Neuronal stem cell (in vitro differentiated cells): ENCODE results near the gene KCTD16.

ENCODE experiments used
- DNase-seq: peaks from one replicate; pipeline ENCODE4 v3.0.0-alpha.2; 2013; ENCODE audit warnings: low spot score
- H2AFZ ChIP-seq: one replicate; pipeline ENCODE4 v1.6.1; 2013; ENCODE audit warnings: mild to moderate bottlenecking, low read length, inconsistent platforms
- H2AK5ac ChIP-seq: 2 replicates; pipeline ENCODE4 v1.6.1; 2013; ENCODE audit warnings: low read depth, mild to moderate bottlenecking, inconsistent platforms, low read length, moderate library complexity, mixed read lengths
- H2BK120ac ChIP-seq: 2 replicates; pipeline ENCODE4 v1.6.1; 2013; ENCODE audit warnings: low read depth, mild to moderate bottlenecking, inconsistent platforms, low read length, moderate library complexity, mixed read lengths
- H2BK12ac ChIP-seq: one replicate; pipeline ENCODE4 v1.6.1; 2013; ENCODE audit warnings: low read length, inconsistent platforms
- H2BK15ac ChIP-seq: 2 replicates; pipeline ENCODE4 v1.6.1; 2013; ENCODE audit warnings: mild to moderate bottlenecking, low read length, inconsistent platforms, mixed read lengths
- H2BK5ac ChIP-seq: one replicate; pipeline ENCODE4 v1.6.1; 2013; ENCODE audit warnings: inconsistent platforms, mild to moderate bottlenecking, low read length, moderate library complexity
- H3K14ac ChIP-seq: one replicate; pipeline ENCODE4 v1.6.1; 2013; ENCODE audit warnings: low read length, inconsistent platforms
- H3K18ac ChIP-seq: 2 replicates; pipeline ENCODE4 v1.6.1; 2013; ENCODE audit warnings: low read length, inconsistent platforms
- H3K23ac ChIP-seq: 2 replicates; pipeline ENCODE4 v1.6.1; 2013; ENCODE audit warnings: low read depth, mild to moderate bottlenecking, mixed read lengths, low read length, inconsistent platforms; ENCODE audit not compliant: poor library complexity
- H3K27ac ChIP-seq: replicated peaks from 3 replicates; pipeline ENCODE4 v1.5.1; 2013; ENCODE audit warnings: low read length, inconsistent platforms
- H3K27me3 ChIP-seq, 3 experiments: 2 replicates each; pipeline ENCODE4 v1.6.1; 2013; ENCODE audit warnings: low read length in 3 of 3, mild to moderate bottlenecking in 2 of 3, inconsistent platforms in 1 of 3, low read depth in 1 of 3, mixed read lengths in 1 of 3, moderate library complexity in 1 of 3; ENCODE audit not compliant: control insufficient read depth in 3 of 3, insufficient read depth in 3 of 3
- H3K36me3 ChIP-seq, 2 donors: replicated peaks in 1 of 2; 2 replicates each; pipeline ENCODE4 v1.6.1; 2013; ENCODE audit warnings: low read length in 2 of 2; ENCODE audit not compliant: control insufficient read depth in 2 of 2, insufficient read depth in 2 of 2
- H3K4ac ChIP-seq: 2 replicates; pipeline ENCODE4 v1.6.1; 2013; ENCODE audit warnings: inconsistent platforms, mild to moderate bottlenecking, low read length, moderate library complexity
- H3K4me1 ChIP-seq, 2 donors: 1 replicate in 1 of 2; 2 replicates in 1 of 2; pipeline ENCODE4 v1.6.1; 2013; ENCODE audit warnings: low read length in 2 of 2, low read depth in 1 of 2; ENCODE audit not compliant: control insufficient read depth in 2 of 2, insufficient read depth in 1 of 2
- H3K4me2 ChIP-seq: one replicate; pipeline ENCODE4 v1.6.1; 2013; ENCODE audit warnings: mild to moderate bottlenecking, low read length, inconsistent platforms; ENCODE audit not compliant: insufficient read depth, poor library complexity, severe bottlenecking
- H3K4me3 ChIP-seq, 2 donors: 2 replicates each; pipeline ENCODE4 v1.5.1; 2013; ENCODE audit warnings: low read length in 2 of 2, mild to moderate bottlenecking in 2 of 2, inconsistent platforms in 1 of 2, moderate library complexity in 1 of 2
- H3K79me1 ChIP-seq: one replicate; pipeline ENCODE4 v1.6.1; 2013; ENCODE audit warnings: low read depth, mild to moderate bottlenecking, inconsistent platforms, low read length, moderate library complexity
- H3K9ac ChIP-seq: one replicate; pipeline ENCODE4 v1.6.1; 2013; ENCODE audit warnings: mild to moderate bottlenecking, low read depth, low read length, inconsistent platforms; ENCODE audit not compliant: poor library complexity
- H3K9me3 ChIP-seq, 2 donors: replicated peaks in 1 of 2; 2 replicates each; pipeline versions ENCODE3 to v1.6.1; 2013; ENCODE audit warnings: low read length in 2 of 2, mild to moderate bottlenecking in 2 of 2, inconsistent platforms in 1 of 2, low read depth in 1 of 2, mixed read lengths in 1 of 2, moderate library complexity in 1 of 2; ENCODE audit not compliant: control insufficient read depth in 2 of 2, insufficient read depth in 1 of 2
- H4K8ac ChIP-seq: one replicate; pipeline ENCODE4 v1.6.1; 2013; ENCODE audit warnings: low read depth, mild to moderate bottlenecking, inconsistent platforms, low read length, moderate library complexity
- H4K91ac ChIP-seq: one replicate; pipeline ENCODE4 v1.6.1; 2013; ENCODE audit warnings: low read length, low read depth, mild to moderate bottlenecking, inconsistent platforms; ENCODE audit not compliant: poor library complexity
- WGBS, 2 donors: extraction: QIAGEN DNeasy Blood & Tissue Kit; methylation state at CpG; one replicate each; pipeline ENCODE4 v1.1.7; 2013; ENCODE audit warnings: missing lambda C conversion rate in 2 of 2, mixed read lengths in 1 of 2; ENCODE audit not compliant: insufficient read length in 2 of 2, insufficient replicate concordance in 1 of 2; ENCODE audit errors: extremely low coverage in 2 of 2; 5-methylcytosine and 5-hydroxymethylcytosine counted together

KCTD16 gene

GRCh38 chr5:144198386-144198785 is 27.7 kb downstream of the KCTD16 start:
- Histone ChIP-seq H3K36me3 (no peaks in the 10 kb centered on the region), H2BK5ac (no peak overlapping the region), H2BK12ac (no peak overlapping the region), H3K27ac (no peak overlapping the region), H3K4me3 (no peak overlapping the region), H3K23ac (no peak overlapping the region), H2BK120ac (no peak overlapping the region), H3K4me2 (no peak overlapping the region), H3K9ac (no peak overlapping the region), H4K8ac (no peak overlapping the region), H3K79me1 (no peaks in the 10 kb centered on the region), H4K91ac (no peak overlapping the region), H3K4ac (no peak overlapping the region), H3K27me3 (no peaks in the 10 kb centered on the region), H3K18ac (no peak overlapping the region), H3K4me1 (no peaks in the 10 kb centered on the region), H2AK5ac (no peak overlapping the region), H3K14ac (no peak overlapping the region), H3K9me3 (no peaks in the 10 kb centered on the region), H2BK15ac (no peak overlapping the region), H2AFZ (no peak overlapping the region)
- DNase-seq, result no peak
- no CpG with 5 or more reads among the region's 3 CpGs for WGBS, 2 donors

DNA sequence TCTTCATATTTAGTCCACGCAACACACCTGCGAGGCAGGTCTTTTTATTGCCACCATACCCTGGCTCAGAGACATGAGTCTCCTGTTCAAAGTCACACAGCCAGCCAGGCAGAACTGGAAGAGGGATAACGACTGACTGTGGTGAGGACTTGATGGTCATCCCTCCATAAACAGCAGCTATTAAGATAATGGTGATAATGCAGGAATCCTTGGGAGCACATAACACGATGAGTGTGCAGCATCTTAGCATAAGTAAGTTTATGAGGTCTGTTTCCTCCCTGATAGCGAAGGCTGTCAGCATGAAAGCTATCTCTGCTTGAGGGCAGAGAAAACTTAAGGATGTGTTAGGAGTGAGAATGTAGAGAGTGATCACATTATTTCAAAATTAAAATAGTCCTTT is 30.9 kb downstream of the KCTD16 start:
- H3K18ac ChIP-seq, result no peak overlapping the region
- no peak overlapping the region for H2AK5ac ChIP-seq
- no peak overlapping the region for H3K23ac ChIP-seq
- H2BK15ac ChIP-seq, result no peak overlapping the region
- H2AFZ ChIP-seq, result no peak overlapping the region
- no peak overlapping the region for H2BK120ac ChIP-seq
- no CpG with 5 or more reads among the region's 5 CpGs for WGBS, 2 donors
- no peaks in the 10 kb centered on the region for H3K79me1 ChIP-seq
- peaks cover 0 to 25% (median 2%) of the 10 kb centered on the region in 3 experiments for H3K27me3 ChIP-seq
- H3K9me3 ChIP-seq, result no peaks in the 10 kb centered on the region
- H3K14ac ChIP-seq, result no peak overlapping the region
- H4K8ac ChIP-seq, result no peak overlapping the region
- H2BK5ac ChIP-seq, result no peak overlapping the region
- H3K4ac ChIP-seq, result no peak overlapping the region
- H2BK12ac ChIP-seq, result no peak overlapping the region
- H3K36me3 ChIP-seq, result no peaks in the 10 kb centered on the region
- no peak overlapping the region for H3K4me3 ChIP-seq
- H4K91ac ChIP-seq, result no peak overlapping the region
- H3K4me2 ChIP-seq, result no peak overlapping the region
- no peak overlapping the region for H3K9ac ChIP-seq
- H3K27ac ChIP-seq, result no peak overlapping the region
- DNase-seq, result no peak
- peaks cover 4 to 5% of the 10 kb centered on the region in 2 donors for H3K4me1 ChIP-seq

- Histone ChIP-seq H3K79me1 (no peaks in the 10 kb centered on the region), H3K4ac (no peak overlapping the region), H4K91ac (no peak overlapping the region), H3K4me1 (peaks cover 4 to 5% of the 10 kb centered on the region in 2 donors), H3K27me3 (peaks cover 0 to 30% (median 2%) of the 10 kb centered on the region in 3 experiments), H3K4me3 (no peak overlapping the region), H2BK15ac (no peak overlapping the region), H3K14ac (no peak overlapping the region), H2BK120ac (no peak overlapping the region), H3K4me2 (no peak overlapping the region), H3K23ac (no peak overlapping the region), H2BK12ac (no peak overlapping the region), H3K18ac (no peak overlapping the region), H2AFZ (no peak overlapping the region), H4K8ac (no peak overlapping the region), H3K27ac (no peak overlapping the region), H3K36me3 (no peaks in the 10 kb centered on the region), H2AK5ac (no peak overlapping the region), H2BK5ac (no peak overlapping the region), H3K9me3 (no peaks in the 10 kb centered on the region), H3K9ac (no peak overlapping the region)
- WGBS, 2 donors, result no CpG with 5 or more reads among the region's 10 CpGs
- no peak for DNase-seq
Measured at GRCh38 chr5:144202072-144202471, 31.4 kb downstream of the KCTD16 start.

DNA sequence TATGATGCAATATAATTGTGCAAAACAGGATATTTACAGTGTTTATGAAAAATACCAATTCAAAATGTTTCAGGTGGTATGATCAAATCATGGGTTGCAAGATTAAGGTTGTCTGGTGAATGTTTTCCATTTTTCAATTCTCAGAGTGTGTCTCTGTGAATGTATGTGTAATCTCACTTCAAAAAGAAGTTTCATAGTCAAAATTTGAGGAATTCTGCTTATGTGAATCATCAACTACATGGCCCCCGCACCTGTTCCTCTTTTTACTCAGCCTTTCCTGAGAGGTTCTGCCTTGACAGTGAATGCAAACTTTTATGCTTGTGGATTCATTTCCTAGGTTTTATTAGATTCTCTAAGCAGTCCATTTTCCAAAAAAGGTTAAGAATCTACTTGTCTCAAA is 32.1 kb downstream of the KCTD16 start:
- Histone ChIP-seq H2BK5ac (no peak overlapping the region), H2BK120ac (no peak overlapping the region), H2BK12ac (no peak overlapping the region), H2AFZ (no peak overlapping the region), H4K91ac (no peak overlapping the region), H4K8ac (no peak overlapping the region), H3K9me3 (no peaks in the 10 kb centered on the region), H2BK15ac (no peak overlapping the region), H3K4me1 (peaks cover 4 to 5% of the 10 kb centered on the region in 2 donors), H3K79me1 (no peaks in the 10 kb centered on the region), H3K4me3 (no peak overlapping the region), H3K36me3 (no peaks in the 10 kb centered on the region), H3K18ac (no peak overlapping the region), H3K9ac (no peak overlapping the region), H2AK5ac (no peak overlapping the region), H3K23ac (no peak overlapping the region), H3K4ac (no peak overlapping the region), H3K27ac (no peak overlapping the region), H3K4me2 (no peak overlapping the region), H3K27me3 (peaks cover 0 to 34% (median 2%) of the 10 kb centered on the region in 3 experiments), H3K14ac (no peak overlapping the region)
- WGBS, 2 donors, result no CpG with 5 or more reads among the region's 1 CpG
- no peak for DNase-seq
